HG02981 (cell line): ENCODE results near the gene EFHD2.
A peak's percentile ranks its signal among the peaks of the same experiment; 100 is the strongest.
"Not testable (repeated sequence)": the region's sequence is repeated elsewhere in the genome, so short reads cannot be mapped to it uniquely, and the experiment has no call there.

Experiments used
- ATAC-seq: cut with Tn5 transposase; IDR thresholded peaks from one replicate; pipeline ENCODE4 v1.9.1; 2021; ENCODE audit warnings: mild to moderate bottlenecking, moderate library complexity; ENCODE audit not compliant: unreplicated experiment

EFHD2 gene

GRCh38 chr1:15409388-15410222 lies at the start of gene EFHD2:
EFHD2 (plus strand) TSS chr1:15409888; CDS start chr1:15409972, 84 bp downstream.
- peak; percentile 68 for ATAC-seq

GRCh38 chr1:15360700-15361099 lies 49.0 kb upstream of the EFHD2 start:
- no peak for ATAC-seq

GRCh38 chr1:15362096-15362736 lies 47.5 kb upstream of the EFHD2 start:
- ATAC-seq = no peak

- ATAC-seq = no peak
Observed at GRCh38 chr1:15362737-15363128, 47.0 kb upstream of the EFHD2 start.

- no peak for ATAC-seq
Observed at GRCh38 chr1:15364740-15365139, 44.9 kb upstream of the EFHD2 start.

GRCh38 chr1:15368888-15369287 lies 40.8 kb upstream of the EFHD2 start:
- ATAC-seq = no peak

- no peak for ATAC-seq
Observed at GRCh38 chr1:15370268-15370667, 39.4 kb upstream of the EFHD2 start.

- no peak for ATAC-seq
Observed at GRCh38 chr1:15370781-15371520, 38.7 kb upstream of the EFHD2 start.

GRCh38 chr1:15371610-15372545 lies 37.8 kb upstream of the EFHD2 start:
- no peak for ATAC-seq

GRCh38 chr1:15378729-15379128 lies 31.0 kb upstream of the EFHD2 start:
- no peak for ATAC-seq

GRCh38 chr1:15379151-15379550 lies 30.5 kb upstream of the EFHD2 start:
- not testable (repeated sequence) for ATAC-seq

GRCh38 chr1:15380601-15381508 lies 28.8 kb upstream of the EFHD2 start:
- ATAC-seq = no peak

GRCh38 chr1:15381805-15382204 lies 27.9 kb upstream of the EFHD2 start:
- no peak for ATAC-seq

- no peak for ATAC-seq
Observed at GRCh38 chr1:15382601-15383518, 26.8 kb upstream of the EFHD2 start.

GRCh38 chr1:15383810-15384209 lies 25.9 kb upstream of the EFHD2 start:
- ATAC-seq = no peak

GRCh38 chr1:15384301-15384901 lies 25.3 kb upstream of the EFHD2 start:
- peak; percentile 52 for ATAC-seq

GRCh38 chr1:15385420-15385819 lies 24.3 kb upstream of the EFHD2 start:
- ATAC-seq = no peak

GRCh38 chr1:15386164-15386749 lies 23.4 kb upstream of the EFHD2 start:
- ATAC-seq = no peak
